ENCODE measurements around the gene ACOT11.

DNA sequence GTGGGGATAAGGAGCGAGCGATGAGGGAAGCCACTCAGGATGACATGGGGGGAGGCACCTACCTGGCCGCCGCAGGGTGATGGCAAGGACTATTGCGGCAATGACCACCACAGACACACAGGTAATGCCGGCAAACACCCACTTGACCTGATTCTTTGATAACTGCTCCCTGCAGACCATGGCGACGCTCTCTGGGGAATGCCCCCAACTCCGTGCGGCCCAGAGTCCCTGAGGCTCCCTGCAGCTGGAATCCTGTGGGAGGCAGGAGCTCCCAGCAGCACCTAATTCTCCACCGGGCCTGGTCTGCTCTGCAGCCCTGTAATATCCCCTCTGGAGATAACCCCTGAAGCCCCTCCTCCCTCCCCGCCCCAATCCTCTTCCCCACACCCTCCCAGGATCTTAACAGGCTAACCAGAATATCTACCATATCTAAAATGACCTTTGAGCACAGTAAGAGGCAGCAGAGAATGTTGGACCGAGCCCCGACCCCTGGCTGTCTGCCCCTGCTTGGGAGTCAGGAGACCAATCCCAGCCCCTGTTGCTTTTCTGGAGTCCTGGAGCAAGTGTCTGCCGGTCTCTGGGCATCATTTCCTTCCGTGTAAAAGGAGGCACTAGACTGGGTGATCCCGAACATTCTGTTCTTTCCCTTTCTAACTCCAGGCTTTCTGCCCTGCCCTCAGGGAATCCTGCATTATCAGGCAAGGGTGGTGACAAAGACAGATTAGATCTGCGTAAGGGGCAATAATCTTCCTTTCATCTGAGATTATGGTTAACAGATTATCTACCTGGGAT is 75.4 kb downstream of the ACOT11 start, which contains the start of gene FAM151A:
- TF ChIP-seq ZNF703 (CRISPR knock-in tag; IDR thresholded peaks at IDR 0.05; ENCODE audit: borderline replicate concordance) (no peak), KMT2B (CRISPR knock-in tag; IDR thresholded peaks at IDR 0.05) (no peak), CTCF (CRISPR knock-in tag; IDR thresholded peaks at IDR 0.05) (no peak)

Data from HepG2 (cell line).